ENCODE results near the gene DLEC1. TPM values are rescaled to one million over a fixed set of nuclear protein-coding genes. Genes with fewer than 3 reads are reported as not detected.

The DLEC1 gene
- total and polyA plus RNA-seq, 9 of the 15 experiments (the other 6 are each of a cell fraction or from before 2014, with no cell fraction given), result 0.07 to 0.08 TPM; not detected in 7

DNA sequence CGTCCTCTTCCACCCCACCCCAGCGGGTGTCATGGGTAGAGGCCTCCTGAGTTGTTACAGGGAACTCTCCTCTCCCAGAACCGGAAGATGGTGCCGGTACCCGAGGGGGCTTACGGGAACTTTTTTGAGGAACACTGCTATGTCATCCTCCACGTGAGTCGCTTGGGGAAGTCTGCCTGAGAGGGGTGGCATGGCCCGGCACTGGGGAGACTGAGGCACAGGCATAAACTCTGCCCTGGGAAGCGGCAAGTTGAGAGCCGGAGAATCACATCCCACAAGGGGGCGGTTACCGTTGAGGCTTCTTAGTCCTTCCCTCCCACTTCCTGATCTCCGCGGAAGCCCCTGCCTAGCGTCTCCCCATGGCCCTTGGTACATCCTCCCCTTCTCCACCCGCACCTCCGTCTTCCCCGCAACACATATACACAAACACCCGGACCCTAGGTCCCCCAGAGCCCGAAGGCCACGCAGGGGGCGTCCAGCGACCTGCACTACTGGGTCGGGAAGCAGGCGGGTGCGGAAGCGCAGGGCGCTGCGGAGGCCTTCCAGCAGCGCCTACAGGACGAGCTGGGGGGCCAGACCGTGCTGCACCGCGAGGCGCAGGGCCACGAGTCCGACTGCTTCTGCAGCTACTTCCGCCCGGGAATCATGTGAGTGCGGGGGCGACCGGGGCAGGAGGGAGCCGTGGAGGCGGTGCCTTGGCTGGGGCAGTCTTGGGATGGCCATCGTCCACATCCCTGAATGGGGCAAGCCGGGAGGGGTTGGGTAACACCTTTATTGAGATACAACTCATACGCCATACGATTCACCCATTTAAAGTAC lies 45.0 kb upstream of the DLEC1 start (continued):
- TF ChIP-seq, protein P1, sequence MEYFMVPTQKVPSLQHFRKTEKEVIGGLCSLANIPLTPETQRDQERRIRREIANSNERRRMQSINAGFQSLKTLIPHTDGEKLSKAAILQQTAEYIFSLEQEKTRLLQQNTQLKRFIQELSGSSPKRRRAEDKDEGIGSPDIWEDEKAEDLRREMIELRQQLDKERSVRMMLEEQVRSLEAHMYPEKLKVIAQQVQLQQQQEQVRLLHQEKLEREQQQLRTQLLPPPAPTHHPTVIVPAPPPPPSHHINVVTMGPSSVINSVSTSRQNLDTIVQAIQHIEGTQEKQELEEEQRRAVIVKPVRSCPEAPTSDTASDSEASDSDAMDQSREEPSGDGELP (CRISPR knock-in tag; IDR thresholded peaks at IDR 0.05; ENCODE audit: borderline replicate concordance), result peak; percentile 94
- TF ChIP-seq RFX5 (IDR thresholded peaks at IDR 0.05; ENCODE audit: low read depth, low read length) (no peak), ZNF133 (CRISPR knock-in tag; IDR thresholded peaks at IDR 0.05) (no peak), CBFB (CRISPR knock-in tag; IDR thresholded peaks at IDR 0.05) (no peak), NFIX (CRISPR knock-in tag; IDR thresholded peaks at IDR 0.05; ENCODE audit: low read depth) (no peak), FOXJ3 (CRISPR knock-in tag; IDR thresholded peaks at IDR 0.05) (no peak), FOSL1 (tag; conservative IDR thresholded peaks at IDR 0.05) (no peak; the same call in 1 of the 2 replicates), KDM1A (IDR thresholded peaks at IDR 0.05) (no peak), PTBP1 (IDR thresholded peaks at IDR 0.05; ENCODE audit: low read depth, low read length) (0 out of 2 replicates have a peak, but pooled peaks have one; percentile 14), FOXK2 (conservative IDR thresholded peaks at IDR 0.05 in 1 of 2, IDR thresholded peaks at IDR 0.05 in 1 of 2; ENCODE audit: low read depth in 2 of 2) (peak; percentile 87 to 89), JUN (IDR thresholded peaks at IDR 0.05; ENCODE audit: borderline replicate concordance, low read depth, low read length) (peak; percentile 45; the same call in 1 of the 2 replicates), JUN (CRISPR knock-in tag; IDR thresholded peaks at IDR 0.05; ENCODE audit: borderline replicate concordance) (no peak)
- TF ChIP-seq, protein P2, sequence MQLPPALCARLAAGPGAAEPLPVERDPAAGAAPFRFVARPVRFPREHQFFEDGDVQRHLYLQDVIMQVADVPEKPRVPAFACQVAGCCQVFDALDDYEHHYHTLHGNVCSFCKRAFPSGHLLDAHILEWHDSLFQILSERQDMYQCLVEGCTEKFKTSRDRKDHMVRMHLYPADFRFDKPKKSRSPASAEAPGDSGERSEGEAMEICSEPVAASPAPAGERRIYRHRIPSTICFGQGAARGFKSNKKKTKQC (CRISPR knock-in tag; IDR thresholded peaks at IDR 0.05), result peak; percentile 79; the same call in 1 of the 2 replicates
- TF ChIP-seq, protein P3, sequence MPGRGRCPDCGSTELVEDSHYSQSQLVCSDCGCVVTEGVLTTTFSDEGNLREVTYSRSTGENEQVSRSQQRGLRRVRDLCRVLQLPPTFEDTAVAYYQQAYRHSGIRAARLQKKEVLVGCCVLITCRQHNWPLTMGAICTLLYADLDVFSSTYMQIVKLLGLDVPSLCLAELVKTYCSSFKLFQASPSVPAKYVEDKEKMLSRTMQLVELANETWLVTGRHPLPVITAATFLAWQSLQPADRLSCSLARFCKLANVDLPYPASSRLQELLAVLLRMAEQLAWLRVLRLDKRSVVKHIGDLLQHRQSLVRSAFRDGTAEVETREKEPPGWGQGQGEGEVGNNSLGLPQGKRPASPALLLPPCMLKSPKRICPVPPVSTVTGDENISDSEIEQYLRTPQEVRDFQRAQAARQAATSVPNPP (IDR thresholded peaks at IDR 0.05; ENCODE audit: borderline replicate concordance, insufficient read depth, insufficient read length), result no peak
- TF ChIP-seq, protein P4, sequence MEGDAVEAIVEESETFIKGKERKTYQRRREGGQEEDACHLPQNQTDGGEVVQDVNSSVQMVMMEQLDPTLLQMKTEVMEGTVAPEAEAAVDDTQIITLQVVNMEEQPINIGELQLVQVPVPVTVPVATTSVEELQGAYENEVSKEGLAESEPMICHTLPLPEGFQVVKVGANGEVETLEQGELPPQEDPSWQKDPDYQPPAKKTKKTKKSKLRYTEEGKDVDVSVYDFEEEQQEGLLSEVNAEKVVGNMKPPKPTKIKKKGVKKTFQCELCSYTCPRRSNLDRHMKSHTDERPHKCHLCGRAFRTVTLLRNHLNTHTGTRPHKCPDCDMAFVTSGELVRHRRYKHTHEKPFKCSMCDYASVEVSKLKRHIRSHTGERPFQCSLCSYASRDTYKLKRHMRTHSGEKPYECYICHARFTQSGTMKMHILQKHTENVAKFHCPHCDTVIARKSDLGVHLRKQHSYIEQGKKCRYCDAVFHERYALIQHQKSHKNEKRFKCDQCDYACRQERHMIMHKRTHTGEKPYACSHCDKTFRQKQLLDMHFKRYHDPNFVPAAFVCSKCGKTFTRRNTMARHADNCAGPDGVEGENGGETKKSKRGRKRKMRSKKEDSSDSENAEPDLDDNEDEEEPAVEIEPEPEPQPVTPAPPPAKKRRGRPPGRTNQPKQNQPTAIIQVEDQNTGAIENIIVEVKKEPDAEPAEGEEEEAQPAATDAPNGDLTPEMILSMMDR (IDR thresholded peaks at IDR 0.05 in 2 of 3, conservative IDR thresholded peaks at IDR 0.05 in 1 of 3; ENCODE audit: insufficient read depth in 2 of 3, low read depth in 1 of 3, low read length in 3 of 3), result peak in 1 of 3 experiments; percentile 30; a peak in 3 of 6 replicates
- TF ChIP-seq, protein P5, sequence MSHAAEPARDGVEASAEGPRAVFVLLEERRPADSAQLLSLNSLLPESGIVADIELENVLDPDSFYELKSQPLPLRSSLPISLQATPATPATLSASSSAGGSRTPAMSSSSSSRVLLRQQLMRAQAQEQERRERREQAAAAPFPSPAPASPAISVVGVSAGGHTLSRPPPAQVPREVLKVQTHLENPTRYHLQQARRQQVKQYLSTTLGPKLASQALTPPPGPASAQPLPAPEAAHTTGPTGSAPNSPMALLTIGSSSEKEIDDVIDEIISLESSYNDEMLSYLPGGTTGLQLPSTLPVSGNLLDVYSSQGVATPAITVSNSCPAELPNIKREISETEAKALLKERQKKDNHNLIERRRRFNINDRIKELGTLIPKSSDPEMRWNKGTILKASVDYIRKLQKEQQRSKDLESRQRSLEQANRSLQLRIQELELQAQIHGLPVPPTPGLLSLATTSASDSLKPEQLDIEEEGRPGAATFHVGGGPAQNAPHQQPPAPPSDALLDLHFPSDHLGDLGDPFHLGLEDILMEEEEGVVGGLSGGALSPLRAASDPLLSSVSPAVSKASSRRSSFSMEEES (CRISPR knock-in tag; IDR thresholded peaks at IDR 0.05), result peak; percentile 60
- TF ChIP-seq, protein P6, sequence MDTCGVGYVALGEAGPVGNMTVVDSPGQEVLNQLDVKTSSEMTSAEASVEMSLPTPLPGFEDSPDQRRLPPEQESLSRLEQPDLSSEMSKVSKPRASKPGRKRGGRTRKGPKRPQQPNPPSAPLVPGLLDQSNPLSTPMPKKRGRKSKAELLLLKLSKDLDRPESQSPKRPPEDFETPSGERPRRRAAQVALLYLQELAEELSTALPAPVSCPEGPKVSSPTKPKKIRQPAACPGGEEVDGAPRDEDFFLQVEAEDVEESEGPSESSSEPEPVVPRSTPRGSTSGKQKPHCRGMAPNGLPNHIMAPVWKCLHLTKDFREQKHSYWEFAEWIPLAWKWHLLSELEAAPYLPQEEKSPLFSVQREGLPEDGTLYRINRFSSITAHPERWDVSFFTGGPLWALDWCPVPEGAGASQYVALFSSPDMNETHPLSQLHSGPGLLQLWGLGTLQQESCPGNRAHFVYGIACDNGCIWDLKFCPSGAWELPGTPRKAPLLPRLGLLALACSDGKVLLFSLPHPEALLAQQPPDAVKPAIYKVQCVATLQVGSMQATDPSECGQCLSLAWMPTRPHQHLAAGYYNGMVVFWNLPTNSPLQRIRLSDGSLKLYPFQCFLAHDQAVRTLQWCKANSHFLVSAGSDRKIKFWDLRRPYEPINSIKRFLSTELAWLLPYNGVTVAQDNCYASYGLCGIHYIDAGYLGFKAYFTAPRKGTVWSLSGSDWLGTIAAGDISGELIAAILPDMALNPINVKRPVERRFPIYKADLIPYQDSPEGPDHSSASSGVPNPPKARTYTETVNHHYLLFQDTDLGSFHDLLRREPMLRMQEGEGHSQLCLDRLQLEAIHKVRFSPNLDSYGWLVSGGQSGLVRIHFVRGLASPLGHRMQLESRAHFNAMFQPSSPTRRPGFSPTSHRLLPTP (IDR thresholded peaks at IDR 0.05; ENCODE audit: borderline replicate concordance, extremely low read depth, insufficient read length), result no peak
